NCI-H1105 treated with DMSO at 0.1 percent for 48 hours (cell line): ENCODE measurements around the gene CRABP1.
"Not testable (repeated sequence)": the region's sequence is repeated elsewhere in the genome, so short reads cannot be mapped to it uniquely, and the experiment has no call there.

ENCODE experiments used
- DNase-seq: peaks from one replicate; lab custom pipeline; 2025; lab: John Stamatoyannopoulos, UW

The CRABP1 gene

GRCh38 chr15:78374436-78375393 is 34.6 kb downstream of the CRABP1 start:
- DNase-seq, result no peak

- DNase-seq, result not testable (repeated sequence)
Measured at GRCh38 chr15:78380143-78380542, 40.0 kb downstream of the CRABP1 start.

- DNase-seq, result no peak
Measured at GRCh38 chr15:78382114-78382880, 42.1 kb downstream of the CRABP1 start.

GRCh38 chr15:78384651-78385050 is 44.5 kb downstream of the CRABP1 start:
- DNase-seq, result no peak

DNA sequence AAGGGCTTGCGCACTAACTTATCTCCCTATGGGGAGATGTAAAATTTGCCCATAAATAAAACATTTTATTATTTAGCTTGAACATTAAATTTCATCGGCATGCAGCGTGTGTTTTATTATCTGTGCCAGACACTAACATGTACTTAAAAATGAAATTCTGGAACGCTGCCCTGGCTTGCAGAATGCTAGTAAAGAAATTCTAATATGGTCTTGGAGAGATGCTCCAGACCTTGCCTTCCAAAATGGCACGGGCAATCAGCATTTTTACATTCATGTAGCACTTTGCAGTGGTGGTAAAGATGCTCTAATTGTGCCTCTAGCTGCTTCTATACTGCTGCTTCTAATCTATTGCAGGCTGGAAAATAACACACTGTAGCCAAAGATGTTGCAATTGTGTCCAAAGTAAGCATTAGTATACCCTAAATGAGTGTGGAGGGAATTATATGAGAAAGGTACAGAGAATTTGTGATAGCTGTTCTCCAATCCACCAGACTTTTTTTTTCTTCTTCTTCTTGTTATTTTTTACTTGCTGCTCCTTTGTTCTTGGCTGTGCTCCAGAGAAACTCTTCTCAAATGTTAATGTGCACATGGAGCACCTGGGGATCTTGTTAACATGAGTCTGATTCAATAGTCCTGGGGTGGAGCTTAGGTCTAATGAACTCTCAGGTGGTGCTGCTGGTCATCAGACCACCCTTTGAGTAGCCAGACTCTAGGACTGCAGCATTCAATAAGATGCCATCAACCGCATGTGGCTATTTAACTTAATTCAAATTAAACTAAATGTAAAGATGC is 47.3 kb downstream of the CRABP1 start:
- DNase-seq, result peak; percentile 73

GRCh38 chr15:78388865-78389264 is 48.7 kb downstream of the CRABP1 start:
- no peak for DNase-seq

- no peak for DNase-seq
Measured at GRCh38 chr15:78389322-78389721, 49.2 kb downstream of the CRABP1 start.

- no peak for DNase-seq
Measured at GRCh38 chr15:78389738-78390137, 49.6 kb downstream of the CRABP1 start.

DNA sequence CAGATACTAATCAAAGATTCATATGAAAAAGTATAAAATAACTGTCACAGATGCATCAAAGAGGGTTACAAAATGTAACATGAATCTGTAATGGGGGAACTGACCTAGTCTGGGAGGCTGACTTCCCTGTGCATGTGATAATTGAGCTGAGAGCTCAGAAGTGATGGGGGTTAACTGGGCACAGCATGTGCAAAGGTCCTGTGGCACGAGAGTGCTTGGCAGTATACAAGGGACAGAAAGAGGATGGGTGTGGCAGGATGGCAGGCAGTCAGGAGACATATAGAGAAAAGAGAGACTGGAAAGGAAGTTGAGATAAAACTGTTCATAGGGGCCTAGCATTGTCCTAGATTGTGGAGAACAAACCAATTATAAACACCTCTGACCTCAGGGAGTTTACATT is 50.1 kb downstream of the CRABP1 start:
- no peak for DNase-seq

DNA sequence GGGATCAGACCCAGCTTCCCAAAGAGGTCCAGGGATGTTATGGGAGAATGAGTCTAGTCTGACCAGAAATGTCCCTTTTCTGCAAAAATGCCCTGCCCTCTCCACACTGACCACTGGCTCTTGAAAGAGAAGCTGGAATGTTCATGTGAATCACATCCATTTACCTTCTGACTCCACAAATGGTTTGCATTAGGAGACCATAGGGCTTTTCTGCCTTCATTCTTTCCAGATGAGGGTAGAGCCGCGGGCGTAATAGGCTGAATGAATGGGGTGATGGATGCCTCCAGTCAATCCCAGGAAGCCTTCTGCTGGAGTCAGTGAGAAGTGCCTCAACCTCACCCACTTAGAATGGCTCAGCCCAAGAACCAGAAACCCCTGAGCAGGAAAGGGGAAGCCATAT is 50.7 kb downstream of the CRABP1 start:
- DNase-seq, result no peak

GRCh38 chr15:78391781-78392180 is 51.6 kb downstream of the CRABP1 start:
- DNase-seq, result no peak

GRCh38 chr15:78392430-78392829 is 52.3 kb downstream of the CRABP1 start:
- DNase-seq, result peak; percentile 83

DNA sequence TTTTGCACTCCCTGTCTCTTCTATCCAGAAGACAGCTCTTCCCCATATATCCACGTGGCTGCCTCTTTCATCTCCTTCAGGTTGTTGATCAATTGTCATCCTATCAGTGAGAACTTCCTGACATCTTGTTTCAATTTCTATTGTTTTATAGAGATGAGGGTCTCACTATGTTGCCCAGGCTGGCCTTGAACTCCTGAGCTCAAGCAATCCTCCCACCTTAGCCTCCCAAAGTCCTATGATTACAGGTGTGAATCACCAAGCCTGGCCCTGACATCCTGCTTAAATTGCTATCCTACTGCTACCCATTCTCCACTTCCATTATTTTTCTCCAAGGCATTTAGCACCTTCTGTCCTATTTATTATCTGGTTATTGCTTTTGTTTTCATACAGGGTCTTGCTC is 53.0 kb downstream of the CRABP1 start:
- no peak for DNase-seq

- no peak for DNase-seq
Measured at GRCh38 chr15:78394026-78394425, 53.9 kb downstream of the CRABP1 start.

DNA sequence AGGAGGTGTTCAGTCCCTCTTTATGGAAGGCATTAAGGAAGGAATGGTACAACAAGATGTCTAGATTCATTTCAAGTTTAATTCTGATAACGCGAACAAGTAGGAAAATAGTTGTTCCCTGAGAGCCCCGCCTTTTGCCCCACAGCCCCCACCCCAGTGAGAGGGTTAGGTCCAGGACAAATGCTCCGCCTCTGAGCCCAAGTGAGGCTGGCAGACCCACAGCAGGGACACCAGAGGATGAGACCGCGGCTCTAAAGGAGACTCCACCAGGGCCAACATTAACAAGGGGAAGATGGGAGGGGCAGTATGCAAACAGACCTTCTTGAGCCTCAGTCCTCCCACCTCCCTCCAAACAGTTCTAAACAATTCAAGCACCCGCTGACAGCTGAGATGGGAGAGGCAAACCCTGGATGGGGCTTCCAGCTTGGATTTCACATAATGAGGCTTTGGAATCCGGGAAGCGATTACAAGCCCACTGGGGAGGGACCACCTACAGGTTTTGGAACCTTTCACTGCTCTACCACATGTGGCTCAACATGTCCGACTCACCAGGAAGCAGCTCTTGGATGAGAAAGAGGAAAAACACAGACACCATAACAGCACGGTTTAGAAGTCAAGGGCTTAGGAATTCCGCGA is 54.9 kb downstream of the CRABP1 start:
- DNase-seq, result no peak

DNA sequence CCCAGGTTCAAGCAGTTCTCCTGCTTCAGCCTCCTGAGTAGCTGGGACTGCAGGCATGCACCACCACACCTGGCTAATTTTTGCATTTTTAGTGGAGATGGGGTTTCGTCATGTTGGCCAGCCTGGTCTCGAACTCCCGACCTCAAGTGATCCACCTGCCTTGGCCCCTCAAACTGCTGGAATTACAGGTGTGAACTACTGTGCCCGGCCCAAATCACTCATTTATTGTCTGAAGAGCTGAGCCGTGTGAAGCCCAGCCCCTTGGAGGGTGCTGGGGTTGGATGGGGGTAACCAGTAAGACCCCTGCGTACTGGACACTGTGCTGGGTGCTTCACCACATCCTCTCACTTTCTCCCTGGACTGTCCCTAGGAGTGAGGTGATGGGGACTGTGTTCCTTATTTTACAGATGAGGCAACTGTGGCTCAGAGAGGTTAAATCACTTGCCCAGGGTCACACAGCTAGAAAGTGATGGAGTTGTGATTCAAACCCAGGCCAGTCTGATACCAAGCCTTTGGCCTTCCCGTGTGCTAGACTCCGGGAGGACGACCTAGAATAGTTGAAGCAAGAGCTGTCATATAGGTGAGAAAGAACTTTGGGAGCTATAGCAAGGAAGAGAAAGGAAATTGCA is 56.1 kb downstream of the CRABP1 start:
- DNase-seq, result no peak

DNA sequence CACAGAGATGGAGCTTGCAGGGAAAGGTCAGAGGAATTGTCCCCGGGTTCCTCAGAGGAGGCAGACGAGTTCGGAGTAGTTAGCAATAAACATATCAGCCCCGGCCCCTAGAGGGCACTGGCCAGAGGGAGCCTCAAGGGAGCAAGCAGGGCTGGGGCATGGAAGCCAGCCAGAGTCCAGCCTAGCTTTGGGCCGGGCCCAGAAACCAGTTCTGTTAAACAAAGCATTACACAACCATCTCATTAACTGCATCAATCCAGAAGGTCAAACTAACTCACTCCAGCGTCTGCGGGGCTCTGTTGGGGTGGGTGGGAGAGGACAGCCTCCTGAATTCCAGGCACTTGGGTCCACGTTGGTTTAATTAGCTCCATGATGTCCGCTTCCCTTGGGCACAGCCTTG is 56.8 kb downstream of the CRABP1 start:
- no peak for DNase-seq

DNA sequence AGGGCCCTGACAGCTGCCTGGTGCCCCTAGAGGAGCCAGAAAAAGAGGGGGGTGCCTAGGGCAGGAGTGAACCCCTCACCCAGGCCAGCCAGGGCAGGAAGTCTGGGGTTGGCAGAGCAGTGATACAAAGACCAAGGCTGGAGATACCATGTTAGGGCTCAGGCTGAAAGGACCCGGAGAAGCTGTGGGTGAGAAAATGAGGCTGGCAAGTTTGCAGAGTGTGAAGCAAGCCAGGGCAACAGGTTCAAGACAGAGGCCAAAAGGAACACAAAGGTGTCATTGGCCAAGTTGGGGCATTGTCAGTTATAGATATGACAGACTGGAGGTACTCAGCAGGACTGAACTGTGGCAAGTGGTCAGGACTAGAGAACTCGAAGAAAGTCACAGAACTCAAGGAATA is 57.2 kb downstream of the CRABP1 start:
- DNase-seq, result no peak
